K562 (cell line): Measurements from ENCODE around the gene QPCT.

ENCODE experiments used
- HOXB6 ChIP-seq: fragments of 250-450 bp; sonication (Bioruptor Pico); IDR thresholded peaks from 2 replicates; pipeline ENCODE4 v1.5.1; 2022; ENCODE audit warnings: mild to moderate bottlenecking, borderline replicate concordance
- RFX5 ChIP-seq: IDR thresholded peaks from 2 replicates; pipeline ENCODE4 v1.6.1; 2011; ENCODE audit warnings: low read depth, mild to moderate bottlenecking, improper control_type of control experiment, low read length

DNA sequence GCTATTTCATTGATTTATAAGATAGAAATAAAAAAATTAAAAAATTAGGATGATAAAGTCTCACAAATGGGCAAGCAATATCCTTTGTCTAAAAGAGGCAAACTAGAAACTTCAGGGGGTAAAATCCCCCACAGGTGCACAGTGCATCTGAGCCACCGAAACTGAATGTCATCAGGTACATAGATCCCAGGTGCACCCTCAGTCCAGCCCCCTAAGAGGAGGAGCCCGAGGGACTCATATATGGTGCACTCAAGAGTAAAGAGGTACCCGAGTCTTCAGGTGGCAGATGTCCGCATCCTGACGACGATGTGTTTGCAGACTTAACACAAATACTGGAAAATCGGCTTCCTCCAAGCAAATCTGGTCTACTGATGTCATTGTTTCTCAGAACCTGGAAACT is 11.3 kb downstream of the QPCT start:
- TF ChIP-seq HOXB6 (CRISPR knock-in tag), result no peak
- no peak for TF ChIP-seq RFX5
